Tibial nerve (tissue), 4 donors: ENCODE measurements around the gene DHDH. TPM values are rescaled to one million over a fixed set of nuclear protein-coding genes. Genes with fewer than 3 reads are reported as not detected.

Experiments
- DNase-seq, 2 donors: peaks; one replicate each; pipeline ENCODE4 v3.0.0-alpha.2; 2019; ENCODE audit warnings: low spot score in 2 of 2
- H3K27ac ChIP-seq, 4 donors: fragments of 200-600 bp; sonication (generic) in 3 of 4; one replicate each; pipeline ENCODE4 v1.5.1; 2017 to 2019; ENCODE audit warnings: mild to moderate bottlenecking in 1 of 4
- H3K27me3 ChIP-seq, 2 donors: fragments of 200-600 bp; sonication (generic) in 1 of 2; one replicate each; pipeline versions ENCODE4 v1.5.1 to v1.6.0; 2017 to 2019
- H3K36me3 ChIP-seq, 3 donors: fragments of 200-600 bp; sonication (generic); one replicate each; pipeline ENCODE4 v1.5.1; 2018 to 2019
- H3K4me1 ChIP-seq, 4 donors: fragments of 200-600 bp; sonication (generic) in 3 of 4; one replicate each; pipeline ENCODE4 v1.5.1; 2017 to 2019
- H3K4me3 ChIP-seq, 4 donors: fragments of 200-600 bp; sonication (generic) in 3 of 4; one replicate each; pipeline ENCODE4 v1.5.1; 2017 to 2019; ENCODE audit warnings: mild to moderate bottlenecking in 1 of 4, moderate library complexity in 1 of 4
- H3K9me3 ChIP-seq, 4 donors: fragments of 200-600 bp; sonication (generic) in 3 of 4; one replicate each; pipeline ENCODE4 v1.5.1; 2017 to 2019
- CTCF ChIP-seq, 5 experiments: fragments of 200-600 bp in 3 of 5; fragments of 450-650 bp in 2 of 5; sonication (generic) in 3 of 5; IDR thresholded peaks; one replicate each; pipeline ENCODE4 v1.5.1; 2016 to 2019; ENCODE audit warnings: antibody characterized with exemption in 5 of 5, mild to moderate bottlenecking in 3 of 5, moderate library complexity in 2 of 5
- EP300 ChIP-seq, 2 donors: sonication (generic); formaldehyde crosslinking; IDR thresholded peaks; one replicate each; pipeline ENCODE4 v1.6.1; 2017; ENCODE audit warnings: antibody characterized with exemption in 2 of 2, mild to moderate bottlenecking in 1 of 2
- POLR2A ChIP-seq, 2 donors: fragments of 450-650 bp; IDR thresholded peaks; one replicate each; pipeline ENCODE4 v1.6.1; 2017; ENCODE audit warnings: antibody characterized with exemption in 2 of 2, mild to moderate bottlenecking in 2 of 2, moderate library complexity in 2 of 2
- WGBS, 2 donors: methylation state at CpG; one replicate each; pipeline ENCODE4 v1.1.5; 2018; 5-methylcytosine and 5-hydroxymethylcytosine counted together
- total RNA-seq, 4 donors: library from RNA; depleted of rRNA; stranded (reverse); fragments of >200 nt; gene quantifications; one replicate each; pipeline ENCODE4 v1.1.0, GENCODE V29; 2016

Gene DHDH
- total RNA-seq, 4 donors from 2014 or later: 1.2 TPM; not detected in 3

GRCh38 chr19:48970923-48971395 is 37.5 kb downstream of the DHDH start:
- H3K4me3 ChIP-seq: no peak overlapping the region
- H3K36me3 ChIP-seq: peaks cover 0 to 84% (median 2%) of the 10 kb centered on the region in 3 donors
- WGBS, 2 donors: 15 to 23% methylated on average over 17 to 19 of the region's 19 CpGs
- TF ChIP-seq POLR2A (IDR thresholded peaks at IDR 0.05) (no peak), CTCF (IDR thresholded peaks at IDR 0.05) (peak; percentile 87 to 94 (median 89)), EP300 (IDR thresholded peaks at IDR 0.05) (peak in 1 of 2 donors; percentile 29)
- H3K4me1 ChIP-seq: peaks cover 0 to 42% (median 18%) of the 10 kb centered on the region in 4 donors
- no peaks in the 10 kb centered on the region for H3K9me3 ChIP-seq
- peak overlapping the region in 1 of 4 donors; percentile 59 for H3K27ac ChIP-seq
- H3K27me3 ChIP-seq: no peaks in the 10 kb centered on the region
- peak; percentile 69 to 85 for DNase-seq

- no peak for DNase-seq
- Histone ChIP-seq H3K4me3 (no peak overlapping the region), H3K36me3 (peaks cover 0 to 76% (median 2%) of the 10 kb centered on the region in 3 donors), H3K27ac (no peak overlapping the region), H3K27me3 (no peaks in the 10 kb centered on the region), H3K4me1 (peaks cover 0 to 12% (median 0%) of the 10 kb centered on the region in 4 donors), H3K9me3 (no peaks in the 10 kb centered on the region)
- TF ChIP-seq CTCF (IDR thresholded peaks at IDR 0.05) (no peak), EP300 (IDR thresholded peaks at IDR 0.05) (no peak), POLR2A (IDR thresholded peaks at IDR 0.05) (no peak)
- WGBS, 2 donors: 83 to 92% methylated on average over 13 of the region's 13 CpGs
Measured at GRCh38 chr19:48975947-48976847, 42.7 kb downstream of the DHDH start.

- H3K27ac ChIP-seq: no peak overlapping the region
Measured at GRCh38 chr19:48977061-48977460, 43.6 kb downstream of the DHDH start.

GRCh38 chr19:48982280-48982679 is 48.8 kb downstream of the DHDH start:
- H3K4me3 ChIP-seq: no peak overlapping the region
- peaks cover 0 to 12% (median 0%) of the 10 kb centered on the region in 4 donors for H3K4me1 ChIP-seq
- peaks cover 3 to 85% (median 20%) of the 10 kb centered on the region in 3 donors for H3K36me3 ChIP-seq
- no peaks in the 10 kb centered on the region for H3K27me3 ChIP-seq
- DNase-seq: no peak
- H3K27ac ChIP-seq: no peak overlapping the region
- TF ChIP-seq EP300 (IDR thresholded peaks at IDR 0.05): no peak
- TF ChIP-seq CTCF (IDR thresholded peaks at IDR 0.05): no peak
- no peak for TF ChIP-seq POLR2A (IDR thresholded peaks at IDR 0.05)
- no peaks in the 10 kb centered on the region for H3K9me3 ChIP-seq
- WGBS, 2 donors: 87 to 90% methylated on average over 9 of the region's 9 CpGs

More at GRCh38 chr19:48977061-48977460, 43.6 kb downstream of the DHDH start:
- WGBS, 2 donors: 76 to 88% methylated on average over 2 of the region's 2 CpGs
- TF ChIP-seq POLR2A (IDR thresholded peaks at IDR 0.05) (no peak), EP300 (IDR thresholded peaks at IDR 0.05) (no peak), CTCF (IDR thresholded peaks at IDR 0.05) (no peak)
- H3K27me3 ChIP-seq: no peaks in the 10 kb centered on the region
- no peaks in the 10 kb centered on the region for H3K9me3 ChIP-seq
- peaks cover 3 to 81% (median 5%) of the 10 kb centered on the region in 3 donors for H3K36me3 ChIP-seq
- no peak for DNase-seq
- no peak overlapping the region for H3K4me3 ChIP-seq
- peaks cover 0 to 12% (median 0%) of the 10 kb centered on the region in 4 donors for H3K4me1 ChIP-seq

GRCh38 chr19:48985711-48986110 is 52.2 kb downstream of the DHDH start:
- H3K27me3 ChIP-seq: no peaks in the 10 kb centered on the region
- DNase-seq: no peak
- H3K27ac ChIP-seq: no peak overlapping the region
- H3K9me3 ChIP-seq: no peaks in the 10 kb centered on the region
- no peak overlapping the region for H3K4me3 ChIP-seq
- peaks cover 3 to 97% (median 24%) of the 10 kb centered on the region in 3 donors for H3K36me3 ChIP-seq
- 94 to 95% methylated on average over 13 of the region's 13 CpGs for WGBS, 2 donors
- H3K4me1 ChIP-seq: peaks cover 0 to 13% (median 0%) of the 10 kb centered on the region in 4 donors
- TF ChIP-seq CTCF (IDR thresholded peaks at IDR 0.05) (no peak), EP300 (IDR thresholded peaks at IDR 0.05) (no peak), POLR2A (IDR thresholded peaks at IDR 0.05) (no peak)
